IMR-90 (cell line): Measurements from ENCODE around the gene NUTM2B. TPM values are rescaled to one million over a fixed set of nuclear protein-coding genes. Genes with fewer than 3 reads are reported as not detected.

ENCODE experiments used
- polyA plus RNA-seq, 3 experiments: library from polyadenylated mRNA; depleted of rRNA; stranded (reverse); fragments of >200 nt; gene quantifications; 2 replicates each; pipeline ENCODE4 v1.2.3, GENCODE V29; 2012; ENCODE audit warnings: low replicate concordance in 1 of 3
- total RNA-seq: library from RNA; depleted of rRNA; stranded (reverse); fragments of >200 nt; gene quantifications from 2 replicates; pipeline ENCODE4 v1.2.3, GENCODE V29; 2012; rRNA removed

Gene NUTM2B
- total and polyA plus RNA-seq, 2 of the 4 experiments (the other 2 are of a cell fraction): 0.18 to 0.29 TPM

Other genes starting within 250 kb of the NUTM2B start
- 1.1 and 1.7 TPM in 2 replicates for gene EIF5AL1, start 190.7 kb upstream of the NUTM2B start, total RNA-seq
- gene EIF5AL1, start 190.7 kb upstream of the NUTM2B start, polyA plus RNA-seq (2012; rRNA removed): 0.59 and 1.4 TPM in 2 replicates
- gene SFTPA2, start 142.8 kb upstream of the NUTM2B start, total RNA-seq: not detected in 2 replicates
- not detected in 2 replicates for gene SFTPA2, start 142.8 kb upstream of the NUTM2B start, polyA plus RNA-seq (2012; rRNA removed)
- not detected in 2 replicates for gene SFTPA1, start 92.3 kb upstream of the NUTM2B start, total RNA-seq
- not detected in 2 replicates for gene SFTPA1, start 92.3 kb upstream of the NUTM2B start, polyA plus RNA-seq (2012; rRNA removed)
- gene NUTM2E, start 123.5 kb downstream of the NUTM2B start, total RNA-seq: not detected in 2 replicates
- not detected in 2 replicates for gene NUTM2E, start 123.5 kb downstream of the NUTM2B start, polyA plus RNA-seq (2012; rRNA removed)
- gene SFTPD, start 245.9 kb downstream of the NUTM2B start, total RNA-seq: not detected in 2 replicates
- gene SFTPD, start 245.9 kb downstream of the NUTM2B start, polyA plus RNA-seq (2012; rRNA removed): not detected in 2 replicates